Activated T-cell treated with anti-CD3 and anti-CD28 coated beads, Interleukin-2, amount 50 U/mL, for 24 hours (primary cell): ENCODE measurements around the gene GRM1.

Experiments used
- DNase-seq: peaks from one replicate; pipeline ENCODE4 v3.0.0-alpha.2; 2020
- H3K27ac Mint-ChIP-seq: 2 replicates; pipeline ENCODE4 v1.8.0; 2020; ENCODE audit warnings: mild to moderate bottlenecking, mixed read lengths
- H3K27me3 Mint-ChIP-seq: 2 replicates; pipeline ENCODE4 v1.8.0; 2020; ENCODE audit warnings: mixed read lengths
- H3K36me3 Mint-ChIP-seq: 2 replicates; pipeline ENCODE4 v1.8.0; 2020; ENCODE audit warnings: low read depth, mixed read lengths
- H3K4me1 Mint-ChIP-seq: 2 replicates; pipeline ENCODE4 v1.8.0; 2020; ENCODE audit warnings: low read depth, mixed read lengths
- H3K4me3 Mint-ChIP-seq: 2 replicates; pipeline ENCODE4 v1.8.0; 2020; ENCODE audit warnings: mild to moderate bottlenecking, moderate library complexity, mixed read lengths
- H3K9me3 Mint-ChIP-seq: 2 replicates; pipeline ENCODE4 v1.8.0; 2020; ENCODE audit warnings: mixed read lengths

The GRM1 gene

DNA sequence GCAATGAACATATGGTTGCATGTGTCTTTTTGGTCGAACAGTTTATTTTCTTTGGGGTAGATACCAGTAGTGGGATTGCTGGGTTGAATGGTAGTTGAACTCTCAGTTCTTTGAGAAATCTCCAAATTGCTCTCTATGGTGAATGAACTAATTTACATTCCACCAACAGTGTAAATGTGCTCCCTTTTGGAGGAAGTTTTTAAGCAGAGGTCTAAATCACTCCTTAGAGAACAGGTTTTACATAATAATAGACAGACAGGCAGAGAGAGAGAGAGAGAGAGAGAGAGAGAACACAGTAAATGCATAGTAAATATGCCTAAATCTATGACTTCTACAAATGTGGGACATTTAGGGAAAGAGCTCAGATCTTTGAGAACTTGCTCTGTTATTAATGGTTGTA, 37.6 kb downstream of the GRM1 start:
- Mint-ChIP-seq H3K4me1 (no peaks in the 10 kb centered on the region), H3K27me3 (peaks cover 10% of the 10 kb centered on the region), H3K9me3 (no peaks in the 10 kb centered on the region), H3K27ac (no peak overlapping the region), H3K4me3 (no peak overlapping the region), H3K36me3 (no peaks in the 10 kb centered on the region)
- DNase-seq = no peak

DNA sequence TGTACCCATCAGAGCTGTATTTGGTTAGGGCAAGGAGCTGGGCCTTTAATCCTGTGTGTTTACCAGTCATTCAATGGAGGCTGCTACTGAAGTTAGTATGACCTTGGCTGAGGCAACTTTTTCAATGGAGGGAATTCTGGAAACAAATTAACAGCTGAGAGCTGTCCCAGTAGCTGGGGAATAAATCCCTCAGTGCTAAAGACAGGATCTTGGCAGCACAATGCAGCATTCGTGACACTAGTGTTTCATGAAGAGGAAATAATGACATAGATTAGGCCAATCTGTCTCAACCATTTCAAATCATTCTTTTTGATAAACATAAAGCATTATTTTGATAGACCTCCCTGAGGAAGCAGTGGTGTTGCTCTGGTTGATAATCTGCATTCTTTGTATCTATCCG, 42.9 kb downstream of the GRM1 start:
- H3K9me3 Mint-ChIP-seq = no peaks in the 10 kb centered on the region
- no peaks in the 10 kb centered on the region for H3K4me1 Mint-ChIP-seq
- H3K36me3 Mint-ChIP-seq = no peaks in the 10 kb centered on the region
- no peak overlapping the region for H3K4me3 Mint-ChIP-seq
- peaks cover 4% of the 10 kb centered on the region for H3K27me3 Mint-ChIP-seq
- DNase-seq = no peak
- H3K27ac Mint-ChIP-seq = no peak overlapping the region

DNA sequence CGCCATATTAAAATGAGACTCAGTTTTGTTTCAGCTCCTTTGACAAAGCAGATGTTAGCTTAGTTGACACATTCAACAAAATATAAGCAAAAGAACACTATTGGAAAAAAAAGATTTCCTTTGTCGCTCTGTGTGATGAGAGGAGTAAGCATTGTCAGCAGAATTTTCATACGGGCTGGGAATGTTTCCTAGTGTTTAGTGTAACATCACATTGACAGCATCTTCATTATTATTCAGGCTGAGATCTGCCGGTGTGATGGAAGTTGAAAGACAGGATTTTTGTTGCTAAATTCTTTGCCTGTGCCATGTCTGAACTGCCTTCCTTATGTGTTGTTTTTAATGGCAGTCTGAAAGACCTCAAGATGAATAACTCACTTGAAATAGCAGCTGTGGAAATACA, 49.1 kb downstream of the GRM1 start:
- no peaks in the 10 kb centered on the region for H3K36me3 Mint-ChIP-seq
- H3K9me3 Mint-ChIP-seq = no peaks in the 10 kb centered on the region
- DNase-seq = no peak
- H3K27ac Mint-ChIP-seq = no peak overlapping the region
- peaks cover 4% of the 10 kb centered on the region for H3K27me3 Mint-ChIP-seq
- H3K4me1 Mint-ChIP-seq = no peaks in the 10 kb centered on the region
- H3K4me3 Mint-ChIP-seq = no peak overlapping the region

DNA sequence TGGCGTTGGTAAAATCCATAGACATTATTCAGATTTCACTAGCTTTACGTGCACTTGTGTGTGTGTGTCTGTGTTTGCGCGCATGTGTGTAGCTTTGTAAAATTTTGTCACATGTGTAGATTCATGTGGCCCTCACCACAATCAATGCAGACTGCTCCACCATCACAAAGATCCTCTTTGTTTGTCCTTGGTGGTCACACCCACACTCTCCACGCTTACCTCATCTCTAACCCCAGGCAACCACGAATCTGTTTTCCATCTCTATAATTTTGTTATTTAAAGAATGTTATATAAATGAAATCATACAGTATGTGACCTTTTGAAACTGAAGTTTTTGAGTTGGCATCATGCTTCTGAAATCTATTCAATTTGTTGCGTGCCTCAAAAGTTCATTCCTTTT, 58.5 kb downstream of the GRM1 start:
- Mint-ChIP-seq H3K4me3 (no peak overlapping the region), H3K36me3 (no peaks in the 10 kb centered on the region), H3K4me1 (no peaks in the 10 kb centered on the region), H3K27me3 (peaks cover 3% of the 10 kb centered on the region), H3K27ac (no peak overlapping the region), H3K9me3 (no peaks in the 10 kb centered on the region)
- DNase-seq = no peak

DNA sequence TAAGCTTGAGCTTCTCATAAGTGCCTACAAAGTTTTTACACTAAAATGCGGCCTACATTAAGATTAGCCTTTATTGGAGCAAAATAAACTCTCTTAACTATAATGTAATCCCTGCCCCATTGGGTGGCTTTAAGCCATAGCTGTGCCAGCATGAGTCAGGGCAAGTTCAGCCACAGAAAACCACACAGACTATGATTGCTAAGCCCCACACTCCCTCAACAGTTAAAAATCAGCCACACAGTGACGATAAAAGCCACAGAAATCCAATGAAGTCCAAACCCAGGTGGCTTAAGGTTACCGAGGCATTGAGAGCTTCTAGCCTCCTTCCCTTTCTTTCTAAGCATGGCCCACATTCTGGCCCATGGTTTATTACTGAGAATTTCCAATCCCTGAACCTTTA, 61.6 kb downstream of the GRM1 start:
- Mint-ChIP-seq H3K9me3 (no peaks in the 10 kb centered on the region), H3K4me1 (no peaks in the 10 kb centered on the region), H3K4me3 (no peak overlapping the region), H3K36me3 (no peaks in the 10 kb centered on the region), H3K27me3 (peaks cover 3% of the 10 kb centered on the region), H3K27ac (no peak overlapping the region)
- DNase-seq = no peak

DNA sequence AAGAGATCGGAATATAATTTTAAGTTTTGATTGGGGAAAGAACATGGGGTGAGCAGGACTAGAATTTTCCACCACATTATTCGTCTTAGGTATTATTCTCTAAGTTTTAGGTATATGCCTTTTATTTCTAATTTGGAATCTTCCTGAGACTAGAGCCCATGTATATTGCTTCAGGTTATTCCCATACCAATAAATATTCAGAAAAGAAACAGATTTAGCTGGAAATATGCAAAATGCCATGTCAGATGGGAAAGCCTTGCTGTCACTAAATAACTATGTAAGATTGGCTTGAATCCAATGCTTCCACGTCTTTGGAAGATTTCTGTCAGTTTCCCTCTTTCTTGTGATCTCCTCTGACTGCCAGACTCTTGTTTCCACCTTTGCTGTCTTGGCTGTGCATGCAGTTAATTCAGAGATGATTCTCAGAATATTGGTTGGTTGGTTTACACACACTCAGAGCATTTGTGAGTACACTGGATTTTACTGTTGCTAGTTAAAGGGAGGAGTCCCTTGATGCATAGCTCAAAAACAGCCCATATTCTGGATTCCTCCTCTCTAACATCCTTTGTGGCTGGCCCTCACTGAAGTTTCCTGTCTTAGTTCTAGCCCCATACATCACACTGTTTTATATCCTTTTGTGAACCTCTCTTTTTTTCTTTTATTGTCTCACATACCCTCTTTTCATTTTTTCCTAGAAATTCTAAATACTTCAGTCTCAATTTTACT, 64.3 kb downstream of the GRM1 start:
- Mint-ChIP-seq H3K4me1 (no peaks in the 10 kb centered on the region), H3K9me3 (no peaks in the 10 kb centered on the region), H3K36me3 (no peaks in the 10 kb centered on the region), H3K27me3 (no peaks in the 10 kb centered on the region), H3K4me3 (no peak overlapping the region), H3K27ac (no peak overlapping the region)
- DNase-seq = no peak

DNA sequence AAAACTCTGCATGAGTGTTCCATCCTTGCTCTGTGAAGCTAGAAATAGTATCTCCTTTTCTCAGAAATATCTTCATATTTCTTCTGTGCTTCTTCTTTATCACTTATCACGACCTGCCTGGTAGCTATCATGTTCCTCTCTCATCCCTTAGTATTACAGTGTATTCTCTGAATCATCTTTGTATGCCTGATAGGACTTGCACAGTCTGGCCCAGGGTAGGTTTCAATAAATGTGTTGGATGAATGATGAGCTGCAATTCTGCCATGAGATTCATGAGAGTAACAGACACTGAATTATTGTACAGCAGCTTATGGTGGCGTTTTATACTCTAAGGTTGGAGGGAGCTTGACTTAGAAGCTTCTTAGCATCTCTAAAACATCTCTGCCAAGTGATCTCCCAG, 66.6 kb downstream of the GRM1 start:
- H3K4me3 Mint-ChIP-seq = no peak overlapping the region
- H3K36me3 Mint-ChIP-seq = no peaks in the 10 kb centered on the region
- H3K9me3 Mint-ChIP-seq = no peaks in the 10 kb centered on the region
- no peak overlapping the region for H3K27ac Mint-ChIP-seq
- no peak for DNase-seq
- H3K27me3 Mint-ChIP-seq = no peaks in the 10 kb centered on the region
- H3K4me1 Mint-ChIP-seq = no peaks in the 10 kb centered on the region

DNA sequence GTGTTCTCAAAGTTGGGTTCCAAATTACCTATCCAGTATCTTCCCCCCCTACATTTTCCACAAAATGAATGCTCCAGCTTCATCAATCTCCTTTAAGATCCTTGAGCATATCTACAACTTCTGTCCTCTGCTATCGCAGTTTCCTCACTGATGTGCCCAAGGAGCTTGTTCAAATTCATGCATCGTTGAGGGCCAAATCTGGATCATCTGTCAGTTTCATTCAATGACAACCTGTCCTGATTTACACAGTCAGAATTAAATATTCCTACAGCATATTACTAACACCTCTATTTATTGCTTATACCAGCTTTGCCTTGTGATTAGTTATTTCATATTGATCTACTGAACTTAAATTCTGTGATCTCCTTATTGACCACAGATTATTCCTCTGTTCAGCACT, 68.7 kb downstream of the GRM1 start:
- Mint-ChIP-seq H3K36me3 (no peaks in the 10 kb centered on the region), H3K4me3 (no peak overlapping the region), H3K4me1 (no peaks in the 10 kb centered on the region), H3K27me3 (no peaks in the 10 kb centered on the region), H3K27ac (no peak overlapping the region), H3K9me3 (no peaks in the 10 kb centered on the region)
- no peak for DNase-seq

DNA sequence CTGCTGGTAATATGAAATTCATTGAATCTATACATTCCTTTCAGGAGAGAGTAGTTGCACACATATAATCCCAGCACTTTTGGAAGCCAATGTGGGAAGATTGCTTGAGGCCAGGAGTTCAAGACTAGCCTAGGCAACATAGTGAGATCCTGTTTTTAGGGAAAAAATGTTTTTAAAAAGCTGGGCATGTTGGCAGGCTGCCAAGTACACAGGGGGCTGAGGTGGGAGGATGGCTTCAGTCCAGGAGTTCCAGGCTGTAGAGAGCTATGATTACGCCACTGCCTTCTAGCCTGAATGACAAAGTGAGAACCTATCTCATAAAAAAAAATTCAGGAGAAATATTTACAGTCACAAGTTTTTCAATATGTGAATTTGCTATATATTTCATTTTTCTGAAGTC, 71.9 kb downstream of the GRM1 start:
- H3K4me3 Mint-ChIP-seq = no peak overlapping the region

DNA sequence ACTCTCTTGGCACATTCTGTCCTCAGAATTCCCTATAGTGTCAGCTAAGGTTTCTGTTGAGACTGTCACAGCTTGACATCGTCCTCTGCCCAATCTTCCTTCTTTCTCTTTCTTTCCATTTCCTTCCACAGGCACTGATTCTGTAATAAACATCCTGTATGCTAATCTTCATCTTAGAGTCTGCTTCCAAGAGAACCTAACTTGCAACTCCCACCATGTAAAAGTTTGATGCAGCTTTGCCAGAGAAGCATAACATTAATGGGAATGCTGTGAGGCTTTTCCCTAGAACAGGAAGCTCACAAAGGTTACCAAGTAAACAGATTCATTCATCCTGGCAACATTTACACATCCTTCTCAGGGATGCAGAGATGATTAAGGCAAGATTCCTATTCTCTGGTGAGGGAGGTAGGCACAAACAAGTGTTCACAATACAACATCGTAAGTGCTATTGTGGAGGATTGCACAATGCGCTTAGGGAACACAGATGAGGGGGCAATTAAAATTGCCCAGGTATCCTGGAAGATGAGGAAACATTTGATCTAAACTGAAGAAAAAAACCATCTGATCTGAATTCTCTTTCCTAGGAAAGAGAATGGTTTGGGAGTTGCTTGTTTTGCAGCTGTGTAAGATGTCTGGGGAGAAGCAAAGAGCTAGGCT, 74.7 kb downstream of the GRM1 start:
- H3K4me3 Mint-ChIP-seq = no peak overlapping the region
- DNase-seq = no peak
- H3K4me1 Mint-ChIP-seq = no peaks in the 10 kb centered on the region
- peaks cover 3% of the 10 kb centered on the region for H3K9me3 Mint-ChIP-seq
- no peaks in the 10 kb centered on the region for H3K27me3 Mint-ChIP-seq
- H3K36me3 Mint-ChIP-seq = no peaks in the 10 kb centered on the region
- H3K27ac Mint-ChIP-seq = no peak overlapping the region

More for the DNA sequence above, 71.9 kb downstream of the GRM1 start:
- no peaks in the 10 kb centered on the region for H3K27me3 Mint-ChIP-seq
- no peaks in the 10 kb centered on the region for H3K9me3 Mint-ChIP-seq
- no peak for DNase-seq
- H3K27ac Mint-ChIP-seq = no peak overlapping the region
- no peaks in the 10 kb centered on the region for H3K36me3 Mint-ChIP-seq
- H3K4me1 Mint-ChIP-seq = no peaks in the 10 kb centered on the region

DNA sequence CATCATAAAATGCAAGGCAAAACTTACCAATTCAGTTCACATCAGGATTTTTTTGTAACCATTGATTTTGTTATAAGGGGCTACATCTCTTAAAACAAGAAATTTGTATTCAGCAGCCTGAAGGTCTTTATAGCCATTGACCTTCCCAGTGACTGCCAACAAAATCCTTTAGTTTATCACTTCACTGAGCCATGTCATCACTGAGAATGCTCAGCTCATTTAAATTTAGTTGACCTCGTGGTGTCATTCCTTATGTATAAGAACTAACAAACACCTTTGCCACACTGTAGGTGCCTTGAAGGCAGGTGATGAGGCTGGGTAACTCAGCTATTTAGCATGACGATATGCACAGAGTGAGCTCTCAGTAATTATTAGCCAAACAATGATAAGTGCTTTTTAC, 77.7 kb downstream of the GRM1 start:
- no peak overlapping the region for H3K4me3 Mint-ChIP-seq
- no peaks in the 10 kb centered on the region for H3K27me3 Mint-ChIP-seq
- H3K36me3 Mint-ChIP-seq = no peaks in the 10 kb centered on the region
- H3K9me3 Mint-ChIP-seq = peaks cover 12% of the 10 kb centered on the region
- no peak overlapping the region for H3K27ac Mint-ChIP-seq
- H3K4me1 Mint-ChIP-seq = no peaks in the 10 kb centered on the region
- no peak for DNase-seq

DNA sequence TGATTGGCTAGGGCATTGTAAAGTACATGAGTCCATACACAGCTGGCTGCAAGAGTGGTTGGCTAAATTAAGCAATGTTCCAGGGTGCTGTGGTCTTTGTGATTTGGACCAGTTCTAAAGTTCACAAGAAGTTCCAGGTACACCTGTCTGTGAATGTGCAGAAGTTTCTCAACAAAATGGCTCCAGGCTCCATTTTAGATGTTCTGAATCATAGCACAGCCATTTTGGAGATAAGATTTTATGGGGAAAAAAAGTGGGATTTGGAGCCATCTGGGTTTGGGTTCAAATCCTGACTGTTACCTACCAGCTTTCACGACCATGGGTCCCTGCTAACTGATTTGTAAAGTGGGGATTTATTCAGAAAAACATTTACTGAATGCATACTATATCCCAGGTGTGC, 82.1 kb downstream of the GRM1 start:
- no peak overlapping the region for H3K27ac Mint-ChIP-seq
- DNase-seq = no peak

DNA sequence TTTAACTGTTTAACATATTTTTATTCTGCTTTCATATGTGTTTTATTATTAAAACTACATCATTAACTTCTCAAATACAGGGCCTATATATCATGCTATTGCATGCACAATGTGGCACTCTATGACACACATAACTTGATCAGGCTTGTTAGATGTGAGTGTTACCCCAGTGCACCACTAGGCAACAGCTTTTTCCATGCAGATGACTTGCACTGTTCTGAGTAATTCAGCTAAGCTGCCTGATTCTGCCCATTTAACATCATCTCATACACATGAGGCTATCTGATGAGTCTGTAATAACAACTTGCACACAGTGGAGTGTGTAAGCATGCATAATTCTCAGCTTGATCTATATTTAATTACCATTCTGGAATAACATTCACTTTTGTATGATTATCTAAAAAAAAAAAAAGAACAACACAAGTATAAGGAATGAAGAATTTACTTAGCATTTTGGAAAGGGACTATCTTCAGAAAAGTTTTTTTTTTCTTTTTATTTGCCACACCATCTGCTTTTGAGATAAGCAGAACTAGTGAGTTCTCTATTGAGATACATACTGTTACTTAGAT, 83.1 kb downstream of the GRM1 start:
- Mint-ChIP-seq H3K4me3 (no peak overlapping the region), H3K9me3 (peaks cover 12% of the 10 kb centered on the region), H3K27me3 (no peaks in the 10 kb centered on the region), H3K36me3 (no peaks in the 10 kb centered on the region), H3K27ac (no peak overlapping the region), H3K4me1 (no peaks in the 10 kb centered on the region)
- DNase-seq = no peak

More for the DNA sequence above, 82.1 kb downstream of the GRM1 start:
- Mint-ChIP-seq H3K4me3 (no peak overlapping the region), H3K9me3 (peaks cover 12% of the 10 kb centered on the region), H3K36me3 (no peaks in the 10 kb centered on the region), H3K4me1 (no peaks in the 10 kb centered on the region), H3K27me3 (no peaks in the 10 kb centered on the region)

DNA sequence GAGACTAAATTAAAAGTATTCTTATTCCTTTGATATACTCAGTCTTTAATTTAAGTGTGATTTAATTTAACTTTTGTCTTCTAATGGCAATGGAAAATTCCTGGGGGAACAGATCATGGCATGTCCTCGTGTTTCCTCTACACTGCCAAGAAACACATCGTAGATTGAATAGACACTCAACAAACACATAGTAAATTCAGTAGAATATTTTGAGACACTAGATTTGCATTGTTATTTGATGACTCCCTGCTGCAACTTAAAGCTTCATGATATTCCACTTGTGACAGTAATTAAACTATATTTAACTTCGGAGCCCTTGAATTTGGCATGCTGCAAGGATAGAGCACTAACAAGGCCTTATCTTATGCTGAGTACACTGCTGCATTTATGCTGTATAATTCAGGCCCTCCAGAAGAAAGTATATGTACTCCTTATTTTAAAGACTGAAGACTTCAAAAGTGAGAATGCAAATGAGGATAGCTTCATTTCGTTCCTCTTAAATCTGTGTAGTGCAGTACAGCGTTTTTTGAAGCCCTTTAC, 84.3 kb downstream of the GRM1 start:
- no peak overlapping the region for H3K4me3 Mint-ChIP-seq
- DNase-seq = no peak
- H3K9me3 Mint-ChIP-seq = peaks cover 12% of the 10 kb centered on the region
- no peak overlapping the region for H3K27ac Mint-ChIP-seq
- H3K27me3 Mint-ChIP-seq = no peaks in the 10 kb centered on the region
- no peaks in the 10 kb centered on the region for H3K4me1 Mint-ChIP-seq
- no peaks in the 10 kb centered on the region for H3K36me3 Mint-ChIP-seq

DNA sequence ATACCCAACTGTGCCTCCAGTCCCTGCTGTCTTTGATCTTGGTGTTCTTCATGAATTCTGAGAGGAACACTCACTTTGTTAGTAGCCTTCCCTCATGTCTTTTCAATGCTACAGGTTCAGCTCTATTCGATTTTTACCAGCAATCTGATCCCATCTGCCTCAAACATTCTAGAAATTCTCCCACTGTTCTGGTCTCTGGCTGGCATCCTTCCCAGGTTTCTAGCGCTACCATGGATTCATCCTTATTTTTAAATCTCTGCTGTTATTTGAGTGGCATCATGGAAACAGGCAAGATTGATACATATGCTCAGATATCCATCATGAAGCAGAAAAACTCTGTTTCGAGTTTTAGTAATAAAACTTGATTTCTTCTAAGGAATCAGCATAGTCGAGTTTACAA, 94.8 kb downstream of the GRM1 start:
- Mint-ChIP-seq H3K4me1 (no peaks in the 10 kb centered on the region), H3K27me3 (no peaks in the 10 kb centered on the region)
- no peak for DNase-seq

More for the DNA sequence above, 94.8 kb downstream of the GRM1 start:
- H3K27ac Mint-ChIP-seq = no peak overlapping the region
- no peak overlapping the region for H3K4me3 Mint-ChIP-seq
- H3K9me3 Mint-ChIP-seq = no peaks in the 10 kb centered on the region
- H3K36me3 Mint-ChIP-seq = no peaks in the 10 kb centered on the region
